NCI-H69 (cell line): ENCODE data around the gene MEF2A.
A peak's percentile ranks its signal among the peaks of the same experiment; 100 is the strongest.
"Not testable (repeated sequence)": the region's sequence is repeated elsewhere in the genome, so short reads cannot be mapped to it uniquely, and the experiment has no call there.

Experiments used
- DNase-seq: peaks from one replicate; lab custom pipeline; 2025; lab: John Stamatoyannopoulos, UW

The MEF2A gene

GRCh38 chr15:99565299-99566156 lies at the start of gene MEF2A:
TSS of gene MEF2A (plus strand) at chr15:99565984. CDS start at chr15:99633120, 67,136 bp downstream.
- peak; percentile 97 for DNase-seq

GRCh38 chr15:99518191-99518590 lies 47.6 kb upstream of the MEF2A start:
- no peak for DNase-seq

GRCh38 chr15:99519366-99519765 lies 46.4 kb upstream of the MEF2A start:
- DNase-seq, result not testable (repeated sequence)

GRCh38 chr15:99522288-99522687 lies 43.5 kb upstream of the MEF2A start:
- no peak for DNase-seq

- DNase-seq, result no peak
Observed at GRCh38 chr15:99526176-99526575, 39.6 kb upstream of the MEF2A start.

GRCh38 chr15:99526671-99527070 lies 39.1 kb upstream of the MEF2A start:
- DNase-seq, result no peak

- DNase-seq, result no peak
Observed at GRCh38 chr15:99536422-99537040, 29.3 kb upstream of the MEF2A start.

- DNase-seq, result no peak
Observed at GRCh38 chr15:99537344-99537743, 28.4 kb upstream of the MEF2A start.

- no peak for DNase-seq
Observed at GRCh38 chr15:99538261-99538660, 27.5 kb upstream of the MEF2A start.

GRCh38 chr15:99542828-99543227 lies 23.0 kb upstream of the MEF2A start:
- no peak for DNase-seq

GRCh38 chr15:99545605-99546004 lies 20.2 kb upstream of the MEF2A start:
- no peak for DNase-seq

GRCh38 chr15:99546441-99547100 lies 19.2 kb upstream of the MEF2A start:
- DNase-seq, result no peak

- no peak for DNase-seq
Observed at GRCh38 chr15:99547517-99547916, 18.3 kb upstream of the MEF2A start.

GRCh38 chr15:99550077-99550476 lies 15.7 kb upstream of the MEF2A start:
- DNase-seq, result no peak

GRCh38 chr15:99552111-99552510 lies 13.7 kb upstream of the MEF2A start:
- DNase-seq, result no peak

- no peak for DNase-seq
Observed at GRCh38 chr15:99554880-99555488, 10.8 kb upstream of the MEF2A start.

- DNase-seq, result peak; percentile 15
Observed at GRCh38 chr15:99556011-99556410, 9.8 kb upstream of the MEF2A start.

GRCh38 chr15:99556578-99556977 lies 9.2 kb upstream of the MEF2A start:
- no peak for DNase-seq

GRCh38 chr15:99558084-99558483 lies 7.7 kb upstream of the MEF2A start:
- no peak for DNase-seq

- no peak for DNase-seq
Observed at GRCh38 chr15:99558571-99558970, 7.2 kb upstream of the MEF2A start.

- no peak for DNase-seq
Observed at GRCh38 chr15:99561476-99562230, 4.1 kb upstream of the MEF2A start.

GRCh38 chr15:99562238-99562637 lies 3.5 kb upstream of the MEF2A start:
- DNase-seq, result no peak
